IMR-90 (cell line): ENCODE measurements around the gene MACROD1. TPM values are rescaled to one million over a fixed set of nuclear protein-coding genes. Genes with fewer than 3 reads are reported as not detected.

Experiments
- ATAC-seq: fragments of 200-7000 bp; cut with Tn5 transposase; 2 replicates; pipeline ENCODE4 v1.9.1; 2020; ENCODE audit warnings: low read depth, mild to moderate bottlenecking, moderate library complexity
- BruUV-seq: library from RNA; stranded (reverse); fragments of 400-500 nt; replicated peaks from 2 replicates; lab custom pipeline; 2021; lab: Mats Ljungman, UMichigan
- CTCF ChIA-PET: fragments of 300-600 bp; formaldehyde crosslinking; extraction: SDS; loops from one replicate; lab custom pipeline; 2021; ENCODE audit warnings: antibody characterized with exemption; lab: Yijun Ruan, JAX
- POLR2A ChIA-PET: fragments of 300-600 bp; sonication (Branson Sonifier 250); formaldehyde crosslinking; loops from one replicate; lab custom pipeline; 2022; ENCODE audit warnings: antibody characterized with exemption; ENCODE audit not compliant: unreplicated experiment; lab: Charles Lee
- DNase-seq: peaks from one replicate; pipeline ENCODE4 v3.0.0; 2013
- H2AFZ ChIP-seq: replicated peaks from 2 replicates; pipeline ENCODE3; 2013; ENCODE audit warnings: low read length, mild to moderate bottlenecking; ENCODE audit not compliant: poor library complexity
- H2AK5ac ChIP-seq: 2 replicates; pipeline ENCODE4 v1.6.1; 2013; ENCODE audit warnings: low read depth, low read length, inconsistent platforms
- H2AK9ac ChIP-seq: replicated peaks from 2 replicates; pipeline ENCODE3; 2013; ENCODE audit warnings: mild to moderate bottlenecking, low read depth, low read length, moderate library complexity; ENCODE audit not compliant: poor library complexity
- H2BK120ac ChIP-seq: 2 replicates; pipeline ENCODE4 v1.6.1; 2013; ENCODE audit warnings: low read depth, low read length, inconsistent platforms
- H2BK15ac ChIP-seq: 3 replicates; pipeline ENCODE4 v1.6.1; 2013; ENCODE audit warnings: low read depth, low read length, inconsistent platforms
- H2BK20ac ChIP-seq: 2 replicates; pipeline ENCODE4 v1.6.1; 2013; ENCODE audit warnings: low read depth, mild to moderate bottlenecking, inconsistent platforms, low read length, moderate library complexity
- H2BK5ac ChIP-seq: 2 replicates; pipeline ENCODE4 v1.6.1; 2013; ENCODE audit warnings: mild to moderate bottlenecking, low read depth, low read length, inconsistent platforms; ENCODE audit not compliant: poor library complexity, severe bottlenecking
- H3K14ac ChIP-seq: replicated peaks from 2 replicates; pipeline ENCODE4 v1.6.1; 2013; ENCODE audit warnings: low read depth, low read length, inconsistent platforms
- H3K18ac ChIP-seq: 2 replicates; pipeline ENCODE4 v1.6.1; 2013; ENCODE audit warnings: low read depth, low read length, control low read depth
- H3K23ac ChIP-seq: 2 replicates; pipeline ENCODE4 v1.6.1; 2013; ENCODE audit warnings: low read depth, low read length, inconsistent platforms
- H3K27ac ChIP-seq: 2 replicates; pipeline ENCODE4 v1.5.1; 2013; ENCODE audit warnings: mild to moderate bottlenecking, control low read depth, low read length; ENCODE audit not compliant: insufficient read depth
- H3K27me3 ChIP-seq: 2 replicates; pipeline ENCODE4 v1.6.1; 2013; ENCODE audit warnings: low read length; ENCODE audit not compliant: control insufficient read depth, insufficient read depth
- H3K36me3 ChIP-seq: 2 replicates; pipeline ENCODE4 v1.6.1; 2013; ENCODE audit warnings: low read length, mixed read lengths; ENCODE audit not compliant: control insufficient read depth, insufficient read depth
- H3K4ac ChIP-seq: 2 replicates; pipeline ENCODE4 v1.6.1; 2013; ENCODE audit warnings: low read depth, low read length, inconsistent platforms
- H3K4me1 ChIP-seq: 2 replicates; pipeline ENCODE4 v1.6.1; 2013; ENCODE audit warnings: low read length, mixed read lengths; ENCODE audit not compliant: control insufficient read depth, insufficient read depth
- H3K4me2 ChIP-seq: 2 replicates; pipeline ENCODE4 v1.6.1; 2013; ENCODE audit warnings: low read depth, mild to moderate bottlenecking, control low read depth, low read length, moderate library complexity
- H3K4me3 ChIP-seq: 2 replicates; pipeline ENCODE4 v1.5.1; 2013; ENCODE audit warnings: low read depth, mild to moderate bottlenecking, control low read depth, low read length, moderate library complexity; ENCODE audit not compliant: insufficient read depth
- H3K56ac ChIP-seq: 2 replicates; pipeline ENCODE4 v1.6.1; 2013; ENCODE audit warnings: low read length, inconsistent platforms; ENCODE audit not compliant: insufficient read depth; ENCODE audit errors: extremely low read depth
- H3K79me1 ChIP-seq, 2 experiments: 2 replicates each; pipeline ENCODE4 v1.6.1; 2013; ENCODE audit warnings: low read length in 2 of 2, inconsistent platforms in 1 of 2, low read depth in 1 of 2
- H3K9ac ChIP-seq: 2 replicates; pipeline ENCODE4 v1.6.1; 2013; ENCODE audit warnings: low read depth, low read length, control low read depth
- H3K9me1 ChIP-seq: 2 replicates; pipeline ENCODE4 v1.6.1; 2013; ENCODE audit warnings: low read length, inconsistent platforms; ENCODE audit not compliant: insufficient read depth
- H3K9me3 ChIP-seq: 2 replicates; pipeline ENCODE4 v1.6.1; 2013; ENCODE audit warnings: low read length; ENCODE audit not compliant: control insufficient read depth, insufficient read depth
- H4K20me1 ChIP-seq: 2 replicates; pipeline ENCODE4 v1.6.1; 2013; ENCODE audit warnings: low read length, inconsistent platforms; ENCODE audit not compliant: insufficient read depth
- H4K5ac ChIP-seq: 2 replicates; pipeline ENCODE4 v1.6.1; 2013; ENCODE audit warnings: mild to moderate bottlenecking, low read depth, low read length, control low read depth
- H4K8ac ChIP-seq, 2 experiments: 2 replicates each; pipeline ENCODE4 v1.6.1; 2013; ENCODE audit warnings: low read depth in 2 of 2, low read length in 2 of 2, control low read depth in 1 of 2, inconsistent platforms in 1 of 2
- H4K91ac ChIP-seq: 2 replicates; pipeline ENCODE4 v1.6.1; 2013; ENCODE audit warnings: low read depth, low read length, inconsistent platforms; ENCODE audit not compliant: insufficient read depth
- CEBPB ChIP-seq: IDR thresholded peaks from 2 replicates; pipeline ENCODE4 v1.6.1; 2012; ENCODE audit warnings: low read depth, low read length, improper control_type of control experiment
- ELK1 ChIP-seq: fragments of 150-350 bp; IDR thresholded peaks from 2 replicates; pipeline ENCODE4 v1.6.1; 2016; ENCODE audit warnings: low read depth, mild to moderate bottlenecking, low read length, moderate library complexity, borderline replicate concordance
- FOS ChIP-seq: fragments of 150-350 bp; IDR thresholded peaks from 2 replicates; pipeline ENCODE4 v1.6.1; 2016; ENCODE audit warnings: low read depth, low read length
- MAFK ChIP-seq: IDR thresholded peaks from 2 replicates; pipeline ENCODE4 v1.6.1; 2012; ENCODE audit warnings: low read depth, low read length, improper control_type of control experiment
- MXI1 ChIP-seq: IDR thresholded peaks from 2 replicates; pipeline ENCODE4 v1.6.1; 2012; ENCODE audit warnings: low read depth, mild to moderate bottlenecking, low read length, moderate library complexity, borderline replicate concordance
- SMC3 ChIP-seq: fragments of 150-350 bp; IDR thresholded peaks from 2 replicates; pipeline ENCODE4 v1.6.1; 2016; ENCODE audit warnings: low read depth, mild to moderate bottlenecking, antibody characterized with exemption, low read length, moderate library complexity
- USF2 ChIP-seq: fragments of 150-350 bp; IDR thresholded peaks from 2 replicates; pipeline ENCODE4 v1.6.1; 2017; ENCODE audit warnings: mild to moderate bottlenecking, antibody characterized with exemption, low read length, low read depth
- WGBS, 2 experiments: methylation state at CpG; one replicate each; pipeline versions ENCODE4 v1.1.5 to v1.1.7; 2013; ENCODE audit warnings: missing lambda C conversion rate in 2 of 2; ENCODE audit not compliant: insufficient read length in 1 of 2; ENCODE audit errors: extremely low coverage in 2 of 2; 5-methylcytosine and 5-hydroxymethylcytosine counted together
- dilution Hi-C: fragments of 300-500 bp; cut with HindIII; formaldehyde crosslinking; loops from one replicate; pipeline ENCODE4 v1.14.3; 2018; ENCODE audit warnings: low sequenced_read_pairs; ENCODE audit not compliant: unreplicated experiment
- in situ Hi-C: fragments of 300-500 bp; cut with MboI; formaldehyde crosslinking; loops from 3 replicates; pipeline ENCODE4 v1.14.3; 2019; ENCODE audit warnings: low sequenced_read_pairs, inconsistent platforms, mixed read lengths
- intact Hi-C: fragments of 100-400 bp; cut with micrococcal nuclease; formaldehyde crosslinking; loops from 2 replicates; pipeline ENCODE4 v1.10.0; 2022
- polyA plus RNA-seq, 3 experiments: library from polyadenylated mRNA; depleted of rRNA; stranded (reverse); fragments of >200 nt; gene quantifications; 2 replicates each; pipeline ENCODE4 v1.2.3, GENCODE V29; 2012; ENCODE audit warnings: low replicate concordance in 1 of 3
- total RNA-seq: library from RNA; depleted of rRNA; stranded (reverse); fragments of >200 nt; gene quantifications from 2 replicates; pipeline ENCODE4 v1.2.3, GENCODE V29; 2012

The MACROD1 gene
- total and polyA plus RNA-seq, 2 of the 4 experiments (the other 2 are of a cell fraction) = 2.5 to 9.3 TPM

DNA sequence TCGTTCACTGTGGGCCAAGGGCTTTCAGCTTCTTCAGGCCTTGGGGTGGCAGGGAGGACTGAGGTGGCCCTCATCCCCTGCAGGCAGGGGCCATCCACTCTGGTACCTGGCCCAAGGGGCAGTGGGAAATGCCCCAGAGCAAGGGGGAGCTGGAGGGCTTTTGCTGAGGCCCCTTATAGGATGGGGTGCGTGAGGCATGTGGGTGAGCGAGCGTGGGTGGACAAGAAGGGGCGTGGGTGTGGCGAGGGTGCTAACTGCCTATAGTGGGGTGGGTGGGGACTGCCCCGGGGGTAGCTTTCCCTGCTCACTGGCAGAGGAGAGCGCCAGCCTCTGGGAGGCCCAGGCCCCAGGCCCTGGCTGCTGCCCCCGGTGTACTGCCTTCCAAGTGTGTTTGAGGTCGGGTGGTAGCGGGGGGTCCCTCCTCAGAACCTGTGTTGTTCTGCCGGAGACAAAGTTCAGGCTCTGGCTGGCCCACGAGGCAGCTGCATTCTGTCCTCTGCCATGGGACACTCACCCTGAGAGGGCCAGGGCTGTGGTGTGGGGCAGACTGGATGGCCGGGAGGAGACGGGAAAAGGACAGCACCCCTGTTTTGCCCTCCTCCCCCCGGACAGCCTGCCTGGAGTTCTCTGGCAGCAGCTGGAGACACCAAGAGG is 126.8 kb downstream of the MACROD1 start:
- Histone ChIP-seq H3K4ac (no peak overlapping the region), H3K27me3 (peaks cover 11% of the 10 kb centered on the region), H3K27ac (no peak overlapping the region), H3K14ac (no peak overlapping the region), H3K4me1 (peaks cover 2% of the 10 kb centered on the region; the same call in 1 of the 2 replicates), H2BK120ac (no peak overlapping the region), H3K79me1 (no peaks in the 10 kb centered on the region), H4K8ac (no peak overlapping the region), H2BK15ac (no peak overlapping the region), H3K23ac (no peak overlapping the region), H2AFZ (no peak overlapping the region), H3K36me3 (no peaks in the 10 kb centered on the region), H3K18ac (no peak overlapping the region), H3K9me1 (no peaks in the 10 kb centered on the region), H4K20me1 (peaks cover 3% of the 10 kb centered on the region; the same call in 1 of the 2 replicates), H2AK9ac (no peak overlapping the region), H3K56ac (no peak overlapping the region), H2AK5ac (no peak overlapping the region), H2BK20ac (no peak overlapping the region), H3K4me3 (no peak overlapping the region), H3K9me3 (no peaks in the 10 kb centered on the region), H4K5ac (no peak overlapping the region), H4K91ac (no peak overlapping the region), H3K9ac (no peak overlapping the region), H3K4me2 (no peak overlapping the region), H2BK5ac (no peak overlapping the region)
- TF ChIP-seq SMC3 (no peak), MXI1 (no peak), USF2 (no peak), ELK1 (no peak), CEBPB (no peak), FOS (no peak), MAFK (no peak)
- ChIA-PET POLR2A (no interaction called here), CTCF (no interaction called here)
- intact Hi-C loops (no loop called here), in situ Hi-C loops (no loop called here), dilution Hi-C loops (no loop called here)
- ATAC-seq (no peak), DNase-seq (no peak)
- WGBS, 2 experiments = 67% methylated on average over 5 of the region's 16 CpGs; no CpG with 5 or more reads in 1 of the 2 experiments
- BruUV-seq = no TSS peak
